ENCODE measurements around the gene BDNF. TPM values are rescaled to one million over a fixed set of nuclear protein-coding genes. Genes with fewer than 3 reads are reported as not detected.

The BDNF gene
- total and polyA plus RNA-seq, 3 experiments from 2014 or later, result not detected

- peaks cover 0 to 9% (median 2%) of the 10 kb centered on the region in 3 donors for H3K36me3 Mint-ChIP-seq
- no peak overlapping the region for H3K4me3 ChIP-seq (ENCODE audit: low read length)
- no peak overlapping the region for H3K4me3 Mint-ChIP-seq
- peaks cover 0 to 26% (median 17%) of the 10 kb centered on the region in 5 donors for H3K9me3 Mint-ChIP-seq
- no peak overlapping the region for H3K27ac ChIP-seq (ENCODE audit: low read depth, low read length)
- H3K9me3 ChIP-seq (ENCODE audit: low read length), result no peaks in the 10 kb centered on the region
- no peak for DNase-seq
- no peak overlapping the region for H3K27ac Mint-ChIP-seq
- peaks cover 9% of the 10 kb centered on the region for H3K27me3 ChIP-seq (ENCODE audit: insufficient read depth, low read length, poor library complexity, severe bottlenecking)
- peaks cover 0 to 3% (median 3%) of the 10 kb centered on the region in 3 donors for H3K4me1 Mint-ChIP-seq
- ChIA-PET CTCF (no interaction called here), POLR2A (no interaction called here)
- no peaks in the 10 kb centered on the region for H3K4me1 ChIP-seq (ENCODE audit: insufficient read depth, low read length)
- peaks cover 39 to 64% of the 10 kb centered on the region in 2 donors for H3K27me3 Mint-ChIP-seq
- no peaks in the 10 kb centered on the region for H3K36me3 ChIP-seq (ENCODE audit: insufficient read depth, low read length)
Measured at GRCh38 chr11:27717377-27717776, 17.1 kb upstream of the BDNF start.

DNA sequence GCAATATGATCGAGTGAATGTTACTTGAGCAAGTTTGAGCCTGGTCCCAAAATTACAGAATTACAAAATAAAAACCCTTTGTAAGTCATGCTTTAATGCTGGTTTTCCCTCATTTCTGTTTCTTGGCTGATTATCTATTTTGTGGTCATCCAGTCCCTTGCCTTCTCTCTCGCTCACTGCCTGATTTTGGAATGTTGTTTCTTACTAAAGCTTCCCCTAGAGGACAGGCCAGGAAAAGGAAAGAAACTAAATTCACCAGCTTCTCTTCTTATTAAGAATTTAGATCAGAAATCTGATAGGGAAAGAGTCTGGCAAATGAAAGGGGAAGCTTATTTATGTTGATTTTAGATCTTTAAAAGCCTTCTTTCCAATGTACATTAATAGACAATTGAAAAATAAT, 16.6 kb upstream of the BDNF start:
- POLR2A ChIA-PET, result no interaction called here

GRCh38 chr11:27716216-27716615, 16.0 kb upstream of the BDNF start:
- CTCF ChIA-PET, result no interaction called here
- H3K27me3 ChIP-seq (ENCODE audit: insufficient read depth, low read length, poor library complexity, severe bottlenecking), result peaks cover 5% of the 10 kb centered on the region

More for the DNA sequence above, 16.6 kb upstream of the BDNF start:
- Mint-ChIP-seq H3K9me3 (peaks cover 0 to 26% (median 17%) of the 10 kb centered on the region in 5 donors), H3K27me3 (peaks cover 34 to 59% of the 10 kb centered on the region in 2 donors), H3K4me3 (no peak overlapping the region), H3K27ac (no peak overlapping the region), H3K4me1 (peaks cover 0 to 3% (median 3%) of the 10 kb centered on the region in 3 donors), H3K36me3 (peaks cover 0 to 9% (median 2%) of the 10 kb centered on the region in 3 donors)
- H3K9me3 ChIP-seq (ENCODE audit: low read length), result no peaks in the 10 kb centered on the region
- no peaks in the 10 kb centered on the region for H3K4me1 ChIP-seq (ENCODE audit: insufficient read depth, low read length)
- no peak overlapping the region for H3K27ac ChIP-seq (ENCODE audit: low read depth, low read length)
- H3K36me3 ChIP-seq (ENCODE audit: insufficient read depth, low read length), result no peaks in the 10 kb centered on the region
- CTCF ChIA-PET, result no interaction called here
- H3K4me3 ChIP-seq (ENCODE audit: low read length), result no peak overlapping the region
- H3K27me3 ChIP-seq (ENCODE audit: insufficient read depth, low read length, poor library complexity, severe bottlenecking), result peaks cover 9% of the 10 kb centered on the region
- DNase-seq, result no peak

DNA sequence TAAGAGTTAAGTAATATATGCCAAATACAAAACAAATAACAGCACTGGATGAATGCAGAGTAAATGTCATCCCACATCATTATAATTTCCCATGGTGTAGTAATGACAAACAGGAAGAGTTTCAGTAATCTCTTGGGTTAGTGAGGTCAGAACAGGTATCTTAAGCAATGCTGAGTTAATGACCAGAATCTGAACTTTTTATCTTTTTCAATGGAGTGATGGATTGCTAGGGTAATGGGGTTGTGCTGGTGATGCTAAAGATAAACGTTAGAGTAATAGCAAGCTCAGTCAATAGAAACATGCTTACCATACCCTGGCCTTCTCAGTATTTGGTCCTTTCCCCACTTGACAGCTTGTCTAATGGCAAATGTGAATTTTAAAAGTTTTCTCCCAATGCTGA, 11.5 kb upstream of the BDNF start:
- no peak overlapping the region for H3K4me3 Mint-ChIP-seq
- H3K4me1 ChIP-seq (ENCODE audit: insufficient read depth, low read length), result no peaks in the 10 kb centered on the region
- H3K27ac ChIP-seq (ENCODE audit: low read depth, low read length), result no peak overlapping the region
- peaks cover 1 to 31% of the 10 kb centered on the region in 2 donors for H3K27me3 Mint-ChIP-seq
- CTCF ChIA-PET, result no interaction called here
- no peaks in the 10 kb centered on the region for H3K36me3 Mint-ChIP-seq
- no peak overlapping the region for H3K4me3 ChIP-seq (ENCODE audit: low read length)
- no peak overlapping the region for H3K27ac Mint-ChIP-seq
- no peak for DNase-seq
- H3K9me3 ChIP-seq (ENCODE audit: low read length), result no peaks in the 10 kb centered on the region
- peaks cover 0 to 2% (median 0%) of the 10 kb centered on the region in 5 donors for H3K9me3 Mint-ChIP-seq
- H3K27me3 ChIP-seq (ENCODE audit: insufficient read depth, low read length, poor library complexity, severe bottlenecking), result no peaks in the 10 kb centered on the region
- H3K36me3 ChIP-seq (ENCODE audit: insufficient read depth, low read length), result no peaks in the 10 kb centered on the region
- H3K4me1 Mint-ChIP-seq, result no peaks in the 10 kb centered on the region
- POLR2A ChIA-PET, result no interaction called here

More at GRCh38 chr11:27716216-27716615, 16.0 kb upstream of the BDNF start:
- peaks cover 0 to 22% (median 17%) of the 10 kb centered on the region in 5 donors for H3K9me3 Mint-ChIP-seq
- POLR2A ChIA-PET, result no interaction called here
- H3K4me3 ChIP-seq (ENCODE audit: low read length), result no peak overlapping the region
- H3K27ac ChIP-seq (ENCODE audit: low read depth, low read length), result no peak overlapping the region
- peaks cover 0 to 8% (median 2%) of the 10 kb centered on the region in 3 donors for H3K36me3 Mint-ChIP-seq
- H3K36me3 ChIP-seq (ENCODE audit: insufficient read depth, low read length), result no peaks in the 10 kb centered on the region
- no peaks in the 10 kb centered on the region for H3K9me3 ChIP-seq (ENCODE audit: low read length)
- H3K4me3 Mint-ChIP-seq, result no peak overlapping the region
- H3K27me3 Mint-ChIP-seq, result peaks cover 28 to 53% of the 10 kb centered on the region in 2 donors
- no peak for DNase-seq
- H3K4me1 Mint-ChIP-seq, result peaks cover 0 to 3% (median 3%) of the 10 kb centered on the region in 3 donors
- no peaks in the 10 kb centered on the region for H3K4me1 ChIP-seq (ENCODE audit: insufficient read depth, low read length)
- H3K27ac Mint-ChIP-seq, result no peak overlapping the region

- peaks cover 1 to 31% of the 10 kb centered on the region in 2 donors for H3K27me3 Mint-ChIP-seq
Measured at GRCh38 chr11:27710536-27710935, 10.3 kb upstream of the BDNF start.

GRCh38 chr11:27707676-27708075, 7.4 kb upstream of the BDNF start:
- no peaks in the 10 kb centered on the region for H3K36me3 Mint-ChIP-seq
- no peak for DNase-seq
- no peak overlapping the region for H3K27ac ChIP-seq (ENCODE audit: low read depth, low read length)
- H3K9me3 Mint-ChIP-seq, result peaks cover 0 to 3% (median 0%) of the 10 kb centered on the region in 5 donors
- H3K4me1 Mint-ChIP-seq, result no peaks in the 10 kb centered on the region
- CTCF ChIA-PET, result no interaction called here
- H3K27me3 ChIP-seq (ENCODE audit: insufficient read depth, low read length, poor library complexity, severe bottlenecking), result peaks cover 9% of the 10 kb centered on the region
- no peaks in the 10 kb centered on the region for H3K4me1 ChIP-seq (ENCODE audit: insufficient read depth, low read length)
- POLR2A ChIA-PET, result no interaction called here
- no peaks in the 10 kb centered on the region for H3K36me3 ChIP-seq (ENCODE audit: insufficient read depth, low read length)
- no peak overlapping the region for H3K27ac Mint-ChIP-seq
- H3K4me3 ChIP-seq (ENCODE audit: low read length), result no peak overlapping the region
- H3K4me3 Mint-ChIP-seq, result no peak overlapping the region
- H3K9me3 ChIP-seq (ENCODE audit: low read length), result no peaks in the 10 kb centered on the region
- H3K27me3 Mint-ChIP-seq, result peaks cover 3 to 42% of the 10 kb centered on the region in 2 donors

More at GRCh38 chr11:27710536-27710935, 10.3 kb upstream of the BDNF start:
- no peak for DNase-seq
- Mint-ChIP-seq H3K27ac (no peak overlapping the region), H3K9me3 (no peaks in the 10 kb centered on the region), H3K4me1 (no peaks in the 10 kb centered on the region), H3K4me3 (no peak overlapping the region), H3K36me3 (no peaks in the 10 kb centered on the region)
- no peak overlapping the region for H3K27ac ChIP-seq (ENCODE audit: low read depth, low read length)
- H3K4me3 ChIP-seq (ENCODE audit: low read length), result no peak overlapping the region
- no peaks in the 10 kb centered on the region for H3K36me3 ChIP-seq (ENCODE audit: insufficient read depth, low read length)
- POLR2A ChIA-PET, result no interaction called here
- CTCF ChIA-PET, result no interaction called here
- H3K4me1 ChIP-seq (ENCODE audit: insufficient read depth, low read length), result no peaks in the 10 kb centered on the region
- H3K27me3 ChIP-seq (ENCODE audit: insufficient read depth, low read length, poor library complexity, severe bottlenecking), result no peaks in the 10 kb centered on the region
- H3K9me3 ChIP-seq (ENCODE audit: low read length), result no peaks in the 10 kb centered on the region

- Mint-ChIP-seq H3K27ac (no peak overlapping the region), H3K4me1 (peaks cover 8 to 10% (median 10%) of the 10 kb centered on the region in 3 donors), H3K9me3 (peaks cover 0 to 3% (median 0%) of the 10 kb centered on the region in 5 donors), H3K27me3 (peaks cover 13 to 58% of the 10 kb centered on the region in 2 donors), H3K4me3 (no peak overlapping the region), H3K36me3 (no peaks in the 10 kb centered on the region)
- CTCF ChIA-PET, result no interaction called here
- POLR2A ChIA-PET, result no interaction called here
- no peak for DNase-seq
- peaks cover 11% of the 10 kb centered on the region for H3K27me3 ChIP-seq (ENCODE audit: insufficient read depth, low read length, poor library complexity, severe bottlenecking)
- H3K9me3 ChIP-seq (ENCODE audit: low read length), result no peaks in the 10 kb centered on the region
- no peaks in the 10 kb centered on the region for H3K4me1 ChIP-seq (ENCODE audit: insufficient read depth, low read length)
- H3K27ac ChIP-seq (ENCODE audit: low read depth, low read length), result no peak overlapping the region
- no peak overlapping the region for H3K4me3 ChIP-seq (ENCODE audit: low read length)
- H3K36me3 ChIP-seq (ENCODE audit: insufficient read depth, low read length), result no peaks in the 10 kb centered on the region
Measured at GRCh38 chr11:27705873-27706820, 5.9 kb upstream of the BDNF start.

DNA sequence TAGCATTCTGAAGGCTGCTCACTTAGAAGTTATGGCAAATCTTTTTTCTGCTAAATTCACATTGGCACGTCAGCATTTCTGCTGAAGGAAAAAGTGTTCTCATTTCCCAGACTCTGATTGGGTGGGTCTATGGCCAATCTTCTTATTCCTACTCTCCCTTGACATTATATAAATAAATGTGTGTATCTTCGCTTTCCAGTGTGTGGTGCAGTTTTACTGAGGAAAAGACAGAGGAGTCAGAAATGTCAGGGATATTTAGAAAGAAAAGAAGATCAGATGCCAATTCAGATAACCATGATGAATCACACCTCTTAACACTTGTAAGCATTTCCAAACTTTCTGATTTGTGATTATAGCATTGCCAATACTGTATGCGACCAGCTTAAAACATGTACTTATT, 3.2 kb upstream of the BDNF start:
- Mint-ChIP-seq H3K27me3 (peaks cover 28 to 78% of the 10 kb centered on the region in 2 donors), H3K9me3 (peaks cover 0 to 5% (median 0%) of the 10 kb centered on the region in 5 donors), H3K36me3 (no peaks in the 10 kb centered on the region), H3K27ac (no peak overlapping the region), H3K4me1 (peaks cover 18 to 31% (median 25%) of the 10 kb centered on the region in 3 donors), H3K4me3 (no peak overlapping the region)
- no peaks in the 10 kb centered on the region for H3K9me3 ChIP-seq (ENCODE audit: low read length)
- ChIA-PET CTCF (no interaction called here), POLR2A (no interaction called here)
- H3K36me3 ChIP-seq (ENCODE audit: insufficient read depth, low read length), result no peaks in the 10 kb centered on the region
- DNase-seq, result no peak
- no peak overlapping the region for H3K4me3 ChIP-seq (ENCODE audit: low read length)
- no peak overlapping the region for H3K27ac ChIP-seq (ENCODE audit: low read depth, low read length)
- peaks cover 21% of the 10 kb centered on the region for H3K27me3 ChIP-seq (ENCODE audit: insufficient read depth, low read length, poor library complexity, severe bottlenecking)
- peaks cover 12% of the 10 kb centered on the region for H3K4me1 ChIP-seq (ENCODE audit: insufficient read depth, low read length)

Data from CD8-positive, alpha-beta memory T cell (primary cell).